ENCODE measurements around the gene IAH1. TPM values are rescaled to one million over a fixed set of nuclear protein-coding genes. Genes with fewer than 3 reads are reported as not detected.

The IAH1 gene
- total and polyA plus RNA-seq, 10 of the 15 experiments (the other 5 are each of a cell fraction or from before 2014, with no cell fraction given), result 57.4 to 125 (median 75.8) TPM

DNA sequence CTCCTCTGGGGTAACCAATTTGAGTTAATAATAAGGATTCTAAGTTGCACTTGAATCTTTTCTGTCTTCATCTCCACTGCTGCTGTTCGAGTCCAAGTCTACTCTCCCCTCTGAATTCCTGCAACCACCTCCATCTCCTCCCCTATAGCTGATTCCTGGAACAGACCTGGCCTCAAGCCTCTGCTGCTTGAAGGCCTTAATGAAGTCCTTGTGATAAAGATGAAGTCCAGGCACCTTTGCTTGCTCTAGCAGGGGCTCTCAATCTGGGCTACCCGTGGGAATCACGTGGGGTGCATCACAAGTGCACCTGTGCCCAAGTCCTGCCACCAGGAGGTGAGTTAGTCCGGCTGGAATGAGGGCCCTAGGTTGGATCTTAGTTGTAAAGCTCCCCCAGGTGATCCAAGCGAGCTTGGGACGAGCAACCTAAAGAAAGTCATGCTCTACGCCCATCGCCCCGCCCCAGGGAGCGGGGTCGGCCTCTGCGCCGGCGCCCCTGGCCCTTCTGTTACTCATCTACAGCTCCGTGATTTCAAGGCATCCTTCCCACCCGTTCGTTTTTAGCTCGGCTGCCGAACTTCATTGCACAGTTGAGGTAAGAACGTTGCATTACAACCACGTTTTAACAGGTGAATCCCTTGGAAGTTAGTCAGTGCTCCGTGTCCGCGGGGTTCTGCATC, 905 bp upstream of the IAH1 start (continued):
- TF ChIP-seq, protein P1, sequence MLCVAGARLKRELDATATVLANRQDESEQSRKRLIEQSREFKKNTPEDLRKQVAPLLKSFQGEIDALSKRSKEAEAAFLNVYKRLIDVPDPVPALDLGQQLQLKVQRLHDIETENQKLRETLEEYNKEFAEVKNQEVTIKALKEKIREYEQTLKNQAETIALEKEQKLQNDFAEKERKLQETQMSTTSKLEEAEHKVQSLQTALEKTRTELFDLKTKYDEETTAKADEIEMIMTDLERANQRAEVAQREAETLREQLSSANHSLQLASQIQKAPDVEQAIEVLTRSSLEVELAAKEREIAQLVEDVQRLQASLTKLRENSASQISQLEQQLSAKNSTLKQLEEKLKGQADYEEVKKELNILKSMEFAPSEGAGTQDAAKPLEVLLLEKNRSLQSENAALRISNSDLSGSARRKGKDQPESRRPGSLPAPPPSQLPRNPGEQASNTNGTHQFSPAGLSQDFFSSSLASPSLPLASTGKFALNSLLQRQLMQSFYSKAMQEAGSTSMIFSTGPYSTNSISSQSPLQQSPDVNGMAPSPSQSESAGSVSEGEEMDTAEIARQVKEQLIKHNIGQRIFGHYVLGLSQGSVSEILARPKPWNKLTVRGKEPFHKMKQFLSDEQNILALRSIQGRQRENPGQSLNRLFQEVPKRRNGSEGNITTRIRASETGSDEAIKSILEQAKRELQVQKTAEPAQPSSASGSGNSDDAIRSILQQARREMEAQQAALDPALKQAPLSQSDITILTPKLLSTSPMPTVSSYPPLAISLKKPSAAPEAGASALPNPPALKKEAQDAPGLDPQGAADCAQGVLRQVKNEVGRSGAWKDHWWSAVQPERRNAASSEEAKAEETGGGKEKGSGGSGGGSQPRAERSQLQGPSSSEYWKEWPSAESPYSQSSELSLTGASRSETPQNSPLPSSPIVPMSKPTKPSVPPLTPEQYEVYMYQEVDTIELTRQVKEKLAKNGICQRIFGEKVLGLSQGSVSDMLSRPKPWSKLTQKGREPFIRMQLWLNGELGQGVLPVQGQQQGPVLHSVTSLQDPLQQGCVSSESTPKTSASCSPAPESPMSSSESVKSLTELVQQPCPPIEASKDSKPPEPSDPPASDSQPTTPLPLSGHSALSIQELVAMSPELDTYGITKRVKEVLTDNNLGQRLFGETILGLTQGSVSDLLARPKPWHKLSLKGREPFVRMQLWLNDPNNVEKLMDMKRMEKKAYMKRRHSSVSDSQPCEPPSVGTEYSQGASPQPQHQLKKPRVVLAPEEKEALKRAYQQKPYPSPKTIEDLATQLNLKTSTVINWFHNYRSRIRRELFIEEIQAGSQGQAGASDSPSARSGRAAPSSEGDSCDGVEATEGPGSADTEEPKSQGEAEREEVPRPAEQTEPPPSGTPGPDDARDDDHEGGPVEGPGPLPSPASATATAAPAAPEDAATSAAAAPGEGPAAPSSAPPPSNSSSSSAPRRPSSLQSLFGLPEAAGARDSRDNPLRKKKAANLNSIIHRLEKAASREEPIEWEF (IDR thresholded peaks at IDR 0.05; ENCODE audit: insufficient replicate concordance, low read depth, low read length), result no peak
- TF ChIP-seq STAT1 (conservative IDR thresholded peaks at IDR 0.05), result no peak
- no peak for TF ChIP-seq GABPA (IDR thresholded peaks at IDR 0.05; ENCODE audit: low read depth)
- no peak for TF ChIP-seq POU2F2 (IDR thresholded peaks at IDR 0.05; ENCODE audit: borderline replicate concordance, low read depth, low read length)
- TF ChIP-seq, protein P2, sequence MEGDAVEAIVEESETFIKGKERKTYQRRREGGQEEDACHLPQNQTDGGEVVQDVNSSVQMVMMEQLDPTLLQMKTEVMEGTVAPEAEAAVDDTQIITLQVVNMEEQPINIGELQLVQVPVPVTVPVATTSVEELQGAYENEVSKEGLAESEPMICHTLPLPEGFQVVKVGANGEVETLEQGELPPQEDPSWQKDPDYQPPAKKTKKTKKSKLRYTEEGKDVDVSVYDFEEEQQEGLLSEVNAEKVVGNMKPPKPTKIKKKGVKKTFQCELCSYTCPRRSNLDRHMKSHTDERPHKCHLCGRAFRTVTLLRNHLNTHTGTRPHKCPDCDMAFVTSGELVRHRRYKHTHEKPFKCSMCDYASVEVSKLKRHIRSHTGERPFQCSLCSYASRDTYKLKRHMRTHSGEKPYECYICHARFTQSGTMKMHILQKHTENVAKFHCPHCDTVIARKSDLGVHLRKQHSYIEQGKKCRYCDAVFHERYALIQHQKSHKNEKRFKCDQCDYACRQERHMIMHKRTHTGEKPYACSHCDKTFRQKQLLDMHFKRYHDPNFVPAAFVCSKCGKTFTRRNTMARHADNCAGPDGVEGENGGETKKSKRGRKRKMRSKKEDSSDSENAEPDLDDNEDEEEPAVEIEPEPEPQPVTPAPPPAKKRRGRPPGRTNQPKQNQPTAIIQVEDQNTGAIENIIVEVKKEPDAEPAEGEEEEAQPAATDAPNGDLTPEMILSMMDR (IDR thresholded peaks at IDR 0.05 in 2 of 3, conservative IDR thresholded peaks at IDR 0.05 in 1 of 3; ENCODE audit: control insufficient read depth in 2 of 3, extremely low read depth in 1 of 3, insufficient read depth in 1 of 3, low read depth in 3 of 3, low read length in 3 of 3), result peak in 2 of 3 experiments; percentile 40 to 43; a peak in 3 of 6 replicates
- TF ChIP-seq RUNX3 (IDR thresholded peaks at IDR 0.05; ENCODE audit: low read length), result no peak
- TF ChIP-seq WRNIP1 (IDR thresholded peaks at IDR 0.05; ENCODE audit: borderline replicate concordance, low read depth, low read length), result no peak
- no peak for TF ChIP-seq EZH2 (IDR thresholded peaks at IDR 0.05; ENCODE audit: borderline replicate concordance, control insufficient read depth, low read depth, low read length)
- peak in 1 of 2 experiments; percentile 37; a peak in 2 of 4 replicates for TF ChIP-seq BHLHE40 (IDR thresholded peaks at IDR 0.05; ENCODE audit: borderline replicate concordance in 1 of 2, low read depth in 2 of 2, low read length in 1 of 2)

Data from GM12878 (cell line).